AG09309 (cell line): Measurements from ENCODE around the gene SAFB2.

Experiments
- DNase-seq: peaks from one replicate; pipeline ENCODE4 v3.0.0-alpha.2; 2010; ENCODE audit warnings: low read depth
- H3K4me3 ChIP-seq: 2 replicates; pipeline ENCODE4 v1.5.1; 2011; ENCODE audit warnings: mild to moderate bottlenecking, low read depth, low read length, moderate library complexity; ENCODE audit not compliant: control insufficient read depth
- CTCF ChIP-seq: IDR thresholded peaks from 2 replicates; pipeline ENCODE4 v1.5.1; 2011; ENCODE audit warnings: mild to moderate bottlenecking, low read depth, low read length, inconsistent platforms; ENCODE audit not compliant: insufficient read depth, control insufficient read depth; ENCODE audit errors: missing control alignments

Gene SAFB2

DNA sequence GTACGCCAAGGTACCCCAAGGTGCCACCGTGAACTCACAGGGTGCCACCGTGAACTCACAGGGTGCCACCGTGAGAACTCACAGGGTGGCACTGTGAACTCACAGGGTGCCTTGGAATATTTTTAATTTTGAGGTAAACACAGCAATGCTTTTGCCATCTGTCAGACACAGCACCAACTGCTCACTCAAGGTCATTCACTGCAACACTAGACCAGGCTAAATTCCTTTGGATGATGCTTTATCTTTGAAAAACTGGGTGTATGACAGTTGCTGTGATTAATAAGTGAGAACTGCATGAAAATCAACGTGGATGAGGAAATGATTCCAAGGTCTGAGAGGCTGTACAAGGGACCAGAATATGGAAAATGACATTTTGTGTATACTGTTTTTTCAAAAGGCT lies 18.9 kb downstream of the SAFB2 start:
- TF ChIP-seq CTCF: no peak
- no peak for DNase-seq
- H3K4me3 ChIP-seq: no peak overlapping the region

DNA sequence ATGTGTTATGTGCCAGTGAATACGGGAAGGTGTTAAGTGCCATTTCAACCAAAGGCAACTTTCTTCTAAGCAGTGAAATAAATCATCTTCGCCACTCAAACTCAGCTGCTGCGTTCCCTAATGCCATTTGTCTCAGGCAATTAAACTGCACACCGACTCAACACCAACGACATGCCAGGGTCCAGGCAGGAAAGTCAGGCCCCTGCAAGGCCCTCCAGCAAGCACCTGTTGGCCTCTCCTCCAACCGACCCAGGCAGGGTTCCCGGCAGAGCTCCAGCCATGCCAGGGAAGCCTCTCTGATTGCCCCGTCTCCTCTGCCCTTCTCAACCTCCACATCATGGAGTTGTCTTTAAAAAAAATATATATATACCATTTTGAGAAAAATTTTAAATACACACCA lies 21.8 kb downstream of the SAFB2 start:
- H3K4me3 ChIP-seq: no peak overlapping the region
- DNase-seq: no peak
- no peak for TF ChIP-seq CTCF

GRCh38 chr19:5595745-5596144 lies 26.8 kb downstream of the SAFB2 start:
- no peak for DNase-seq
- no peak overlapping the region for H3K4me3 ChIP-seq
- no peak for TF ChIP-seq CTCF

GRCh38 chr19:5595129-5595528 lies 27.4 kb downstream of the SAFB2 start:
- no peak for DNase-seq
- TF ChIP-seq CTCF: no peak

GRCh38 chr19:5594521-5594950 lies 28.0 kb downstream of the SAFB2 start:
- no peak overlapping the region for H3K4me3 ChIP-seq
- no peak for DNase-seq
- TF ChIP-seq CTCF: no peak

More at GRCh38 chr19:5595129-5595528, 27.4 kb downstream of the SAFB2 start:
- no peak overlapping the region for H3K4me3 ChIP-seq

- TF ChIP-seq CTCF: no peak
- H3K4me3 ChIP-seq: no peak overlapping the region
- DNase-seq: no peak
Measured at GRCh38 chr19:5593343-5594255, 29.0 kb downstream of the SAFB2 start.
